HepG2 (cell line): ENCODE data around the gene RPP21. TPM values are rescaled to one million over a fixed set of nuclear protein-coding genes. Genes with fewer than 3 reads are reported as not detected.

Experiments
- ATF3 ChIP-seq: sonication (generic); formaldehyde crosslinking; IDR thresholded peaks from 2 replicates; pipeline ENCODE4 v1.4.0; 2020; ENCODE audit warnings: missing genetic modification reagents
- ATRX ChIP-seq: sonication (generic); formaldehyde crosslinking; IDR thresholded peaks from 2 replicates; pipeline ENCODE4 v1.4.0; 2020; ENCODE audit warnings: missing genetic modification reagents, borderline replicate concordance
- CHD4 ChIP-seq: fragments of 200-600 bp; sonication (generic); IDR thresholded peaks from 2 replicates; pipeline ENCODE4 v1.7.0; 2017; ENCODE audit warnings: mild to moderate bottlenecking, low read length, borderline replicate concordance
- CSRNP2 ChIP-seq: sonication (generic); formaldehyde crosslinking; conservative IDR thresholded peaks from 2 replicates; pipeline ENCODE4 v1.8.0; 2022; ENCODE audit warnings: low read depth, missing genetic modification reagents
- MATR3 ChIP-seq: sonication (generic); formaldehyde crosslinking; IDR thresholded peaks from 2 replicates; pipeline ENCODE4 v1.4.0; 2020; ENCODE audit warnings: missing genetic modification reagents
- NFIC ChIP-seq: IDR thresholded peaks from 2 replicates; pipeline ENCODE4 v1.6.1; 2012; ENCODE audit warnings: mild to moderate bottlenecking, low read length, inconsistent platforms
- RAD21 ChIP-seq: fragments of 450-650 bp; formaldehyde crosslinking; IDR thresholded peaks from 2 replicates; pipeline ENCODE4 v1.5.0; 2020; ENCODE audit warnings: mild to moderate bottlenecking
- SMARCC2 ChIP-seq: fragments of 450-650 bp; IDR thresholded peaks from 2 replicates; pipeline ENCODE4 v1.6.1; 2017; ENCODE audit warnings: antibody characterized with exemption, mild to moderate bottlenecking
- SP140L ChIP-seq: sonication (generic); formaldehyde crosslinking; IDR thresholded peaks from 2 replicates; pipeline ENCODE4 v1.4.0; 2020; ENCODE audit warnings: missing genetic modification reagents, borderline replicate concordance
- SRY ChIP-seq: sonication (generic); formaldehyde crosslinking; IDR thresholded peaks from 2 replicates; pipeline ENCODE4 v1.8.0; 2022; ENCODE audit warnings: mild to moderate bottlenecking, missing genetic modification reagents
- TEAD2 ChIP-seq: sonication (generic); formaldehyde crosslinking; IDR thresholded peaks from 2 replicates; pipeline ENCODE4 v1.9.0; 2021; ENCODE audit warnings: missing genetic modification reagents
- THAP11 ChIP-seq: IDR thresholded peaks from 2 replicates; pipeline ENCODE4 v1.6.1; 2016; ENCODE audit warnings: missing biosample characterization, missing genetic modification reagents
- XBP1 ChIP-seq: sonication (generic); formaldehyde crosslinking; IDR thresholded peaks from 2 replicates; pipeline ENCODE4 v1.5.0; 2020; ENCODE audit warnings: missing genetic modification reagents
- ZBTB21 ChIP-seq: sonication (generic); formaldehyde crosslinking; IDR thresholded peaks from 2 replicates; pipeline ENCODE4 v1.4.0; 2020; ENCODE audit warnings: missing genetic modification reagents
- ZBTB37 ChIP-seq: sonication (generic); formaldehyde crosslinking; IDR thresholded peaks from 2 replicates; pipeline ENCODE4 v1.4.0; 2020; ENCODE audit warnings: mild to moderate bottlenecking, missing genetic modification reagents
- ZFYVE20 ChIP-seq: sonication (generic); formaldehyde crosslinking; IDR thresholded peaks from 2 replicates; pipeline ENCODE4 v1.8.0; 2023; ENCODE audit warnings: low read depth, mild to moderate bottlenecking, moderate library complexity, missing genetic modification reagents, borderline replicate concordance
- ZNF280D ChIP-seq: sonication (generic); formaldehyde crosslinking; IDR thresholded peaks from 2 replicates; pipeline ENCODE4 v1.5.1; 2020; ENCODE audit warnings: mild to moderate bottlenecking, missing genetic modification reagents
- ZNF383 ChIP-seq: sonication (generic); formaldehyde crosslinking; IDR thresholded peaks from 2 replicates; pipeline ENCODE4 v1.4.0; 2020; ENCODE audit warnings: missing genetic modification reagents, mild to moderate bottlenecking, borderline replicate concordance
- ZNF556 ChIP-seq: sonication (generic); formaldehyde crosslinking; IDR thresholded peaks from 2 replicates; pipeline ENCODE4 v1.4.0; 2020; ENCODE audit warnings: mild to moderate bottlenecking, missing genetic modification reagents, borderline replicate concordance
- ZNF770 ChIP-seq: sonication (generic); formaldehyde crosslinking; IDR thresholded peaks from 2 replicates; pipeline ENCODE4 v1.5.0; 2020; ENCODE audit warnings: mild to moderate bottlenecking, missing genetic modification reagents
- ZNF782 ChIP-seq: sonication (generic); formaldehyde crosslinking; IDR thresholded peaks from 2 replicates; pipeline ENCODE4 v1.4.0; 2020; ENCODE audit warnings: missing genetic modification reagents, mild to moderate bottlenecking, borderline replicate concordance
- polyA plus RNA-seq, 8 experiments: library from polyadenylated mRNA; depleted of rRNA in 3 of 8; stranded (reverse) in 7 of 8; unstranded in 1 of 8; fragments of >200 nt; fragmentation: Illumina TruSeq in 4 of 8; extraction: Trizol in 4 of 8; gene quantifications; 2 replicates each; pipeline versions ENCODE4 v1.2.1 to v1.2.3, GENCODE V29; 2011 to 2016; ENCODE audit warnings: low read depth in 4 of 8, missing spikeins in 1 of 8, mixed read lengths in 1 of 8; ENCODE audit not compliant: insufficient read depth in 1 of 8
- total RNA-seq, 5 experiments: library from RNA; depleted of rRNA; stranded (reverse); fragments of >200 nt; fragmentation: Illumina TruSeq; extraction: Trizol; gene quantifications; 2 replicates each; pipeline ENCODE4 v1.2.3, GENCODE V29; 2016; ENCODE audit warnings: low read depth in 1 of 5

The RPP21 gene
- total and polyA plus RNA-seq, 2 of the 13 experiments (the other 11 are each of a cell fraction or from before 2014, with no cell fraction given): 53.1 to 72.3 TPM

GRCh38 chr6:30326526-30327231 lies 18.3 kb upstream of the RPP21 start, which contains the start of gene TRIM39 (continued):
- TF ChIP-seq CSRNP2 (CRISPR knock-in tag): no peak
- TF ChIP-seq ZNF383 (CRISPR knock-in tag): 0 out of 2 replicates have a peak, but pooled peaks have one; percentile 47
- TF ChIP-seq ZFYVE20: peak; percentile 49; the same call in 1 of the 2 replicates
- peak; percentile 8; the same call in 1 of the 2 replicates for TF ChIP-seq ZNF280D (CRISPR knock-in tag)
- peak; percentile 19; the same call in 1 of the 2 replicates for TF ChIP-seq XBP1 (CRISPR knock-in tag)
- no peak for TF ChIP-seq SP140L (CRISPR knock-in tag)
- TF ChIP-seq TEAD2 (CRISPR knock-in tag): peak; percentile 34; the same call in 1 of the 2 replicates
- no peak for TF ChIP-seq ZBTB37 (CRISPR knock-in tag)
- TF ChIP-seq SMARCC2: no peak
- no peak; the same call in 1 of the 2 replicates for TF ChIP-seq ZBTB21 (CRISPR knock-in tag)
- no peak for TF ChIP-seq NFIC
- no peak for TF ChIP-seq ATRX
- TF ChIP-seq ZNF782 (CRISPR knock-in tag): peak; percentile 66; the same call in 1 of the 2 replicates
- TF ChIP-seq ATF3: no peak; the same call in 1 of the 2 replicates
- peak; percentile 64; the same call in 1 of the 2 replicates for TF ChIP-seq SRY
- no peak for TF ChIP-seq CHD4
- peak; percentile 58 for TF ChIP-seq ZNF770 (CRISPR knock-in tag)
- TF ChIP-seq THAP11: peak; percentile 89
- TF ChIP-seq MATR3 (CRISPR knock-in tag): no peak
- peak; percentile 45; the same call in 1 of the 2 replicates for TF ChIP-seq RAD21 (CRISPR knock-in tag)
- 0 out of 2 replicates have a peak, but pooled peaks have one; percentile 27 for TF ChIP-seq ZNF556 (CRISPR knock-in tag)
